ENCODE results near the gene NRP1.
"Not testable (repeated sequence)": the region's sequence is repeated elsewhere in the genome, so short reads cannot be mapped to it uniquely, and the experiment has no call there.

NRP1 gene

DNA sequence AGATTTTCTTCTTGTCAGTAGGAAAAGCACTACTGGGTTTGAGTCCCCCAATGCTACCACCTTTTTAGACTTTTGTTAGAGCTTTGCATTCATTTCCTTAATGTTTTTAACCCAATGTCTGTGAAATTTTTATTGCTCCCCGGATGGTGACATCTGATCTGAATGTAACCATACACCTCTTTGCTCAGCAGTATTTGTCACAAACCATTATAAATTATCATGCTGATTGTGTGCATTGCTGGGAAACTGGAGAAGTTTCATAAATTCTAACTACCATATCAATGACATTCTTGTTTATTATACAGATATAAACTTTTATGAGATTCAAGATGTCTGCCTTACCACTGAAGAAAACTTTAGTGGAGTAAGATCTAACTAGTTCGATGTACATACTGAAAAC is 8.5 kb downstream of the NRP1 start:
- no peak for DNase-seq (ENCODE audit: low read depth in 2 of 2, low spot score in 1 of 2)

GRCh38 chr10:33323721-33324120 is 10.7 kb downstream of the NRP1 start:
- DNase-seq (ENCODE audit: low read depth in 2 of 2, low spot score in 1 of 2), result no peak

- DNase-seq (ENCODE audit: low read depth in 2 of 2, low spot score in 1 of 2), result no peak
Measured at GRCh38 chr10:33321516-33321915, 13.0 kb downstream of the NRP1 start.

DNA sequence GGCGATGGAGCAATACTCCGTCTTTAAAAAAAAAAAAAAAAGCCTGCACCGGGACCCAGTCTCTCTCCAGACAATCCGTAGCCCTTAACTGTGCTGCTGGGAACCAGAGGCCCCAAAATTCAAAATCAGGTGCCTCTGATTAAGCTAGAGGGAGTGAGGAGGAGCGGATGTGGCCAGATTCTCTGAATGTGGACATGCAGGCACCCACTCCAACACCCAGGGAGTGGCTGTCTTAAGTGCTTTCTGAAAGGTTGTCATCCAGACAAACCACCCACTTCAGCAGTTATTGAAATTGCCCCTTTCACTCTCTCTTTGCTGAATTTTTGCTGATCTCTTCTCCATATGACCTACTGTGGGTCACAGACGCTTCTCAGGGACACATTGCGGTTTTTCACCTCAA is 14.2 kb downstream of the NRP1 start:
- no peak for DNase-seq (ENCODE audit: low read depth in 2 of 2, low spot score in 1 of 2)

DNA sequence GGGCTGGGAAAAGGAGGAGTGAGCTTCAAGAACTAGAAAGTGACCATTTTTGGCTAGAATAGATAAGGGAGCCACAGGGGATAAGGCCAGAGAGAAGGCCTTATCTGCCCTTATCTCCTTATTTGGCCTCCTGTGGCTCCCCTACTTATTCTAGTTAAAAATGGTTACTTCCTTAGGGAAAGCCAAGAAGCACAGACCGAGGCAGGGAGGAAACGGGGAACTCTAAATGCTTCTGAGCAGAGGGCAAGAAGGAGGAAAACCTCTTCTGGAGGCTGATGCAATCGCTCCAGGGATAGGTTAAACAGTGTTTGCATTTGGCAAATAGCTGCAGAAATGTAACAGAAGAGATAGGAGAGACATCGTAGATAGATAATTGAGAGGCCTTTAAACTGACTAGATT is 18.6 kb downstream of the NRP1 start:
- DNase-seq (ENCODE audit: low read depth in 2 of 2, low spot score in 1 of 2), result no peak

- no peak for DNase-seq (ENCODE audit: low read depth in 2 of 2, low spot score in 1 of 2)
Measured at GRCh38 chr10:33314811-33315561, 19.5 kb downstream of the NRP1 start.

GRCh38 chr10:33311640-33312039 is 22.8 kb downstream of the NRP1 start:
- no peak for DNase-seq (ENCODE audit: low read depth in 2 of 2, low spot score in 1 of 2)

GRCh38 chr10:33310853-33311252 is 23.6 kb downstream of the NRP1 start:
- DNase-seq (ENCODE audit: low read depth in 2 of 2, low spot score in 1 of 2), result no peak

GRCh38 chr10:33309406-33309805 is 25.1 kb downstream of the NRP1 start:
- DNase-seq (ENCODE audit: low read depth in 2 of 2, low spot score in 1 of 2), result no peak

GRCh38 chr10:33307835-33308234 is 26.6 kb downstream of the NRP1 start:
- DNase-seq (ENCODE audit: low read depth in 2 of 2, low spot score in 1 of 2), result no peak

- DNase-seq (ENCODE audit: low read depth in 2 of 2, low spot score in 1 of 2), result no peak
Measured at GRCh38 chr10:33306701-33307519, 27.6 kb downstream of the NRP1 start.

GRCh38 chr10:33306126-33306525 is 28.3 kb downstream of the NRP1 start:
- no peak for DNase-seq (ENCODE audit: low read depth in 2 of 2, low spot score in 1 of 2)

GRCh38 chr10:33304423-33305225 is 29.8 kb downstream of the NRP1 start:
- DNase-seq (ENCODE audit: low read depth in 2 of 2, low spot score in 1 of 2), result no peak

GRCh38 chr10:33303988-33304387 is 30.5 kb downstream of the NRP1 start:
- DNase-seq (ENCODE audit: low read depth in 2 of 2, low spot score in 1 of 2), result no peak

GRCh38 chr10:33302208-33302829 is 32.1 kb downstream of the NRP1 start:
- DNase-seq (ENCODE audit: low read depth in 2 of 2, low spot score in 1 of 2), result no peak

DNA sequence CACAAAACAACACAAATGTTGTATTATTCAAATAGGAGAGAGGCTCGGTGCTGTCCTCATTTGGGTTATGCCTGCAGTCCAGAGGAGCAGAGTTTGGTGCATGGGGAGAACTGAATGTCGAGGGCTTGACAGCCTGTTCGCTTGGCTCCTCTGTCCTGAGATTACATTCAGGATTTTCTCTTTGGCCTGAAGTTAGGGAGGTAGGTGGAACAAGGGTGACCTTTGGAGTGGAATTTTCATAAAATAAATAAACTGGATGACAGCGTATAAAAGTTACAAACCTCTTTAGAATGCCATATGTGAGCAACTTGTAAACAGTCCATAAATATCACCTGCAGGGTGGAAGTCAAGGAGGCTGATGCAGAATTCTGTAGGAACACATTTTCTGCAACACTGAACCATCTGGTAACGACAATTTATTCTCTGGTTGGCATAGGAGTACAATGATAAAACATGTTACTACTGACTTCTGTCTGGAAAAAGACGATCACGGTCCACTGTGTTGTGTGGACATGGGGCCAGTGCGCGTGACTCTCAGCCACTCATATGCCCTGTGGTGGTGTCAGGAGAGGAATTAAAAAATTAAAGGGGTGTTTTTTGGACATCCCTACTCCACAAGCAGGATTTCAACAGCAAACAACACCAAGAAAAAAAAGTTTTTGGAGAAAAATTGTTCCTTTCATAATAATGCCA is 33.2 kb downstream of the NRP1 start:
- DNase-seq (ENCODE audit: low read depth in 2 of 2, low spot score in 1 of 2), result no peak

- DNase-seq (ENCODE audit: low read depth in 2 of 2, low spot score in 1 of 2), result not testable (repeated sequence)
Measured at GRCh38 chr10:33300544-33300943, 33.9 kb downstream of the NRP1 start.

DNA sequence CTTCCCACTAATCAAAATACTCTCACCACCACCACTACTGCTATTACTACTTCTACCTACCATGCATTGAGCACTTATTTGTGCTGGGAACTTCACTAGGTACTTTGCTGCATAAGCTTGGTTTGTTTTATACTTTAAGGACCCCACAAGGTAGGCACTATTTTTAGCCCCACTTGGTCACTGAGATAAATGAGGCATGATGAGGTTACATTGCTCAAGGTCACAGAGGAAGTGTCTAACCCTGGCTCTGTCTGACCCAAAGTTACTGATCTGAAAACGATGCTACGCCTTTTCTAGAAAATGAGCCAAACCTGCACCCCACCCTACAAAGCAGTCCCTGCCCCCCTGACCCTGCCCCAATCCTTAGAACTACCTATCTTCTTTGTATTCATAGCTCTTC is 35.6 kb downstream of the NRP1 start:
- no peak for DNase-seq (ENCODE audit: low read depth in 2 of 2, low spot score in 1 of 2)

- DNase-seq (ENCODE audit: low read depth in 2 of 2, low spot score in 1 of 2), result no peak
Measured at GRCh38 chr10:33298110-33298509, 36.4 kb downstream of the NRP1 start.

GRCh38 chr10:33295851-33296250 is 38.6 kb downstream of the NRP1 start:
- DNase-seq (ENCODE audit: low read depth in 2 of 2, low spot score in 1 of 2), result no peak
